RWPE2 (cell line): ENCODE data around the gene RNF145.
"Not testable (repeated sequence)": the region's sequence is repeated elsewhere in the genome, so short reads cannot be mapped to it uniquely, and the experiment has no call there.

Experiments used
- ATAC-seq: fragments of 200-7000 bp; cut with Tn5 transposase; 3 replicates; pipeline ENCODE4 v1.9.1; 2021; ENCODE audit warnings: low read depth
- DNase-seq: peaks from one replicate; pipeline ENCODE4 v3.0.0-alpha.2; 2020; ENCODE audit warnings: low spot score
- H3K27ac ChIP-seq: fragments of 450-650 bp; 2 replicates; pipeline ENCODE4 v1.5.1; 2017; ENCODE audit warnings: mild to moderate bottlenecking; ENCODE audit not compliant: poor library complexity, severe bottlenecking
- H3K27me3 ChIP-seq: fragments of 250-450 bp; sonication (Bioruptor Pico); 2 replicates; pipeline ENCODE4 v1.5.1; 2021; ENCODE audit warnings: mild to moderate bottlenecking, moderate library complexity; ENCODE audit not compliant: insufficient read depth, poor library complexity, severe bottlenecking
- H3K36me3 ChIP-seq: fragments of 250-450 bp; sonication (Bioruptor Pico); 2 replicates; pipeline ENCODE4 v1.5.1; 2020; ENCODE audit warnings: low read depth, mild to moderate bottlenecking, moderate library complexity
- H3K4me1 ChIP-seq: fragments of 250-450 bp; sonication (Bioruptor Pico); 2 replicates; pipeline ENCODE4 v1.5.1; 2021; ENCODE audit warnings: mild to moderate bottlenecking, moderate library complexity; ENCODE audit not compliant: insufficient read depth, poor library complexity, severe bottlenecking
- H3K4me3 ChIP-seq: fragments of 250-450 bp; sonication (Bioruptor Pico); 2 replicates; pipeline ENCODE4 v1.5.1; 2021; ENCODE audit warnings: mild to moderate bottlenecking, moderate library complexity; ENCODE audit not compliant: severe bottlenecking
- H3K9me3 ChIP-seq: fragments of 250-450 bp; sonication (Bioruptor Pico); 2 replicates; pipeline ENCODE4 v1.5.1; 2021; ENCODE audit warnings: mild to moderate bottlenecking, moderate library complexity; ENCODE audit not compliant: severe bottlenecking
- TF ChIP-seq, protein P1 (sequence below): fragments of 450-650 bp; IDR thresholded peaks from one replicate; pipeline ENCODE4 v1.5.1; 2017; ENCODE audit warnings: mild to moderate bottlenecking, moderate library complexity; ENCODE audit not compliant: poor library complexity, severe bottlenecking

Gene RNF145

DNA sequence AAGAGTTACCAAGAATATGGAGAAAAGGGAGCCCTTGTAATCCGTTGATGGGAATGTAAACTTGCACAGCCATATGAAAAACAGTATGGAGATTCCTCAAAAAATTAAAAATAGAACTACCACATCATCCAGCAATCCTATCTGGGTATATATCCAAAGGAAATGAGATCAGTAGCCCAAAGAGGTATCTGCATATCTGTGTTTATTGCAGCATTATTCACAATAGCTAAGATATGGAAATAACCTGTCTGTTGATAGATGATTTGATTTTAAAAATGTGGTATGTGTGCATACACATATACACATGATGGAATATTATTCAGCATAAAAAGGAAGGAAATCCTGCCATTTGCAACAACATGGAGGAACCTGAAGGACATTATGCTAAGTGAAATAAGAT, 61.4 kb downstream of the RNF145 start:
- Histone ChIP-seq H3K9me3 (no peaks in the 10 kb centered on the region), H3K36me3 (no peaks in the 10 kb centered on the region), H3K27ac (no peak overlapping the region), H3K4me1 (no peaks in the 10 kb centered on the region), H3K27me3 (peaks cover 2% of the 10 kb centered on the region), H3K4me3 (no peak overlapping the region)
- ATAC-seq (no peak), DNase-seq (no peak)
- TF ChIP-seq, protein P1, sequence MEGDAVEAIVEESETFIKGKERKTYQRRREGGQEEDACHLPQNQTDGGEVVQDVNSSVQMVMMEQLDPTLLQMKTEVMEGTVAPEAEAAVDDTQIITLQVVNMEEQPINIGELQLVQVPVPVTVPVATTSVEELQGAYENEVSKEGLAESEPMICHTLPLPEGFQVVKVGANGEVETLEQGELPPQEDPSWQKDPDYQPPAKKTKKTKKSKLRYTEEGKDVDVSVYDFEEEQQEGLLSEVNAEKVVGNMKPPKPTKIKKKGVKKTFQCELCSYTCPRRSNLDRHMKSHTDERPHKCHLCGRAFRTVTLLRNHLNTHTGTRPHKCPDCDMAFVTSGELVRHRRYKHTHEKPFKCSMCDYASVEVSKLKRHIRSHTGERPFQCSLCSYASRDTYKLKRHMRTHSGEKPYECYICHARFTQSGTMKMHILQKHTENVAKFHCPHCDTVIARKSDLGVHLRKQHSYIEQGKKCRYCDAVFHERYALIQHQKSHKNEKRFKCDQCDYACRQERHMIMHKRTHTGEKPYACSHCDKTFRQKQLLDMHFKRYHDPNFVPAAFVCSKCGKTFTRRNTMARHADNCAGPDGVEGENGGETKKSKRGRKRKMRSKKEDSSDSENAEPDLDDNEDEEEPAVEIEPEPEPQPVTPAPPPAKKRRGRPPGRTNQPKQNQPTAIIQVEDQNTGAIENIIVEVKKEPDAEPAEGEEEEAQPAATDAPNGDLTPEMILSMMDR: no peak

DNA sequence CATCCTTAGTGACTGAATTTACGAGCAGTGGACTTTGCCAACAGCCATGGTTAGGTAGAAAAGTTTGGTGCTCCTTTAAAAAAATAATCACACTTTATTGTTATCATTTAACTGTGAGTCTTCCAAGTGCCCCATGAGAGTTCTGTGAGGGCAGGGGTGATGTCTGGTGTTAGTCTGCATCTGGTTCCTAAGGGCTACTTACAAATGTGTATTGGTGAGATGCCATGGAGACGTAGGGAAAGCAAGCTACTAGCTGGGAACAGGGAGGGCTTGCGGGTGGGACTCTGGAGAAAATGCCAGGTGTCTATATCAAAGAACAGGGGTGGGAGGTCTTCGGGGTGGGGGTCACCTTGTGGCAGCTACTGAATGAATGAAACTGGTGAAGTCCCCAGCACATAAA, 62.5 kb downstream of the RNF145 start:
- Histone ChIP-seq H3K4me3 (no peak overlapping the region), H3K36me3 (no peaks in the 10 kb centered on the region), H3K27me3 (peaks cover 13% of the 10 kb centered on the region), H3K27ac (no peak overlapping the region), H3K9me3 (no peaks in the 10 kb centered on the region), H3K4me1 (no peaks in the 10 kb centered on the region)
- ATAC-seq: no peak
- TF ChIP-seq, protein P1: no peak
- no peak for DNase-seq

DNA sequence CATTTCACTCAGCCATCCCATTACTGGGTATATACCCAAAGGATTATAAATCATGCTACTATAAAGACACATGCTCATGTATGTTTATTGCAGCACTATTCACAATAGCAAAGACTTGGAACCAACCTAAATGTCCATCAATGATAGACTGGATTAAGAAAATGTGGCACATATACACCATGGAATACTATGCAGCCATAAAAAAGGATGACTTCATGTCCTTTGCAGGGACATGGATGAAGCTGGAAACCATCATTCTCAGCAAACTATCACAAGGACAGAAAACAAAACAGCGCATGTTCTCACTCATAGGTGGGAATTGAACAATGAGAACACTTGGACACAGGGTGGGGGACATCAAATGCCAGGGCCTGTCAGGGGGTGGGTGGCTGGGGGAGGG, 64.2 kb downstream of the RNF145 start:
- not testable (repeated sequence) for H3K4me1 ChIP-seq, H3K27ac ChIP-seq, H3K36me3 ChIP-seq, H3K9me3 ChIP-seq, ATAC-seq, DNase-seq, H3K4me3 ChIP-seq
- peaks cover 15% of the 10 kb centered on the region for H3K27me3 ChIP-seq

DNA sequence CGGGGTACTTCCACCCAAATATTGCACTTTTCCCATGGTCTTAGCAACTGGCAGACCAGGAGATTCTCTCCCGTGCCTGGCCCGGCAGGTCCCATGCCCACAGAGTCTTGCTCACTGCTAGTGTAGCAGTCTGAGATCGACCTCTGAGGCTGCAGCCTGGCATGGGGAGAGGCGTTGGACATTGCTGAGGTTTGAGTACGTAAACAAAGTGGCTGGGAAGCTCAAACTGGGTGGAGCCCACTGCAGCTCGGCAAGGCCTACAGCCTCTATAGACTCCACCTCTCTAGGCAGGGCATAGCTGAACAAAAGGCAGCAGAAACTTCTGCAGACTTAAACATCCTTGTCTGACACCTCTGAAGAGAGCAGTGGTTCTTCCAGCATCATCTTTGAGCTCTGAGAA, 69.6 kb downstream of the RNF145 start:
- DNase-seq (no peak), ATAC-seq (no peak)
- H3K4me1 ChIP-seq: peaks cover 5% of the 10 kb centered on the region
- TF ChIP-seq, protein P1: no peak
- H3K9me3 ChIP-seq: no peaks in the 10 kb centered on the region
- H3K36me3 ChIP-seq: no peaks in the 10 kb centered on the region
- H3K27ac ChIP-seq: no peak overlapping the region
- H3K4me3 ChIP-seq: no peak overlapping the region
- H3K27me3 ChIP-seq: peaks cover 15% of the 10 kb centered on the region

DNA sequence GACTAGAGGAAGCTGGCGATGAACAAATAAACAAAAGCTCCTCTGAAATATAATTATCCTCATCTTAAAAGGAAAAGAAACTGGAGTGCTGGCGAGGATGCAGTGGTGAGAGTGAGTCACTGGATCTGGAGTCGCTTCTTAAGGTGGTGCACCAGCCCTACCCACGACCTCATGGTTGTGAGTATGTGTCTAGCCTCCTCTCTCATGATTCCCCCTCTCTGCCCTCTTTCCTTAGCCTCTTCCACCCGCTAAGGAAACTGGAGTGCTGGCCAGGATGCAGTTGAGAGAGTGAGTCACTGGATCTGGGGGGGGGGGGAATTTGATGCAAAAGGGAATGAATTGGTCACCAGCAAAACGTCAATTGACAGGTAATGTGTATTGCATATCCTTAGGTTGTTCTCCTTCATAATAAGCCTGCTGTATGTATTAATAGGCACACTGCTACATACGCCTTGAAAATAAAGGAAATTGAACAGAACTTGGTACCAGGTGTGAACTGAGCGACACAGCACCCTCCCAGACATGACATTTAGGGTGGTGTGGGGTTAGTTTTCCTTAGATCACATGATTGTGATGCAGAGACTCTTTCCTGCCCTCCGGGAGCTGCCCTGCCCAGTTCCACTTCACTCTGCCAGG, 73.3 kb downstream of the RNF145 start:
- H3K9me3 ChIP-seq: no peaks in the 10 kb centered on the region
- no peak overlapping the region for H3K4me3 ChIP-seq
- ATAC-seq (peak; percentile 85), DNase-seq (no peak)
- peaks cover 4% of the 10 kb centered on the region for H3K27me3 ChIP-seq
- no peaks in the 10 kb centered on the region for H3K36me3 ChIP-seq
- peaks cover 5% of the 10 kb centered on the region for H3K4me1 ChIP-seq
- TF ChIP-seq, protein P1: no peak
- no peak overlapping the region for H3K27ac ChIP-seq
